ENCODE data around the gene PPP1R14C.

The PPP1R14C gene

GRCh38 chr6:150229436-150230163 lies 86.8 kb downstream of the PPP1R14C start:
- ATAC-seq = no peak
- TF ChIP-seq ZNF8 (CRISPR knock-in tag; IDR thresholded peaks at IDR 0.05) (no peak), ISL1 (CRISPR knock-in tag; IDR thresholded peaks at IDR 0.05) (no peak), ZNF565 (CRISPR knock-in tag; conservative IDR thresholded peaks at IDR 0.05; ENCODE audit: low read depth) (no peak), CREB5 (CRISPR knock-in tag; IDR thresholded peaks at IDR 0.05; ENCODE audit: low read depth) (no peak), PATZ1 (CRISPR knock-in tag; IDR thresholded peaks at IDR 0.05; ENCODE audit: borderline replicate concordance) (no peak), ARNTL (CRISPR knock-in tag; IDR thresholded peaks at IDR 0.05; ENCODE audit: borderline replicate concordance, low read depth) (no peak), ZC3H10 (CRISPR knock-in tag; IDR thresholded peaks at IDR 0.05) (no peak), ZFP30 (CRISPR knock-in tag; IDR thresholded peaks at IDR 0.05) (no peak), CSDC2 (CRISPR knock-in tag; IDR thresholded peaks at IDR 0.05) (no peak)

GRCh38 chr6:150230164-150230561 lies 87.3 kb downstream of the PPP1R14C start:
- ATAC-seq = no peak
- TF ChIP-seq ZNF8 (CRISPR knock-in tag; IDR thresholded peaks at IDR 0.05) (no peak), CREB5 (CRISPR knock-in tag; IDR thresholded peaks at IDR 0.05; ENCODE audit: low read depth) (no peak), BACH2 (CRISPR knock-in tag; IDR thresholded peaks at IDR 0.05; ENCODE audit: borderline replicate concordance) (no peak)

- TF ChIP-seq ARNTL (CRISPR knock-in tag; IDR thresholded peaks at IDR 0.05; ENCODE audit: borderline replicate concordance, low read depth) (no peak), BACH2 (CRISPR knock-in tag; IDR thresholded peaks at IDR 0.05; ENCODE audit: borderline replicate concordance) (no peak), CREB5 (CRISPR knock-in tag; IDR thresholded peaks at IDR 0.05; ENCODE audit: low read depth) (no peak), ISL1 (CRISPR knock-in tag; IDR thresholded peaks at IDR 0.05) (no peak), CSDC2 (CRISPR knock-in tag; IDR thresholded peaks at IDR 0.05) (no peak)
- no peak for ATAC-seq
Measured at GRCh38 chr6:150230832-150231524, 88.1 kb downstream of the PPP1R14C start.

GRCh38 chr6:150231525-150231850 lies 88.6 kb downstream of the PPP1R14C start:
- ATAC-seq = no peak
- TF ChIP-seq CSDC2 (CRISPR knock-in tag; IDR thresholded peaks at IDR 0.05) = no peak
- TF ChIP-seq PPARA (CRISPR knock-in tag; IDR thresholded peaks at IDR 0.05; ENCODE audit: borderline replicate concordance) = no peak
- no peak for TF ChIP-seq ISL1 (CRISPR knock-in tag; IDR thresholded peaks at IDR 0.05)
- no peak for TF ChIP-seq SNAI2 (CRISPR knock-in tag; IDR thresholded peaks at IDR 0.05)
- TF ChIP-seq OSR1 (CRISPR knock-in tag; IDR thresholded peaks at IDR 0.05) = no peak
- no peak for TF ChIP-seq ZNF8 (CRISPR knock-in tag; IDR thresholded peaks at IDR 0.05)
- no peak for TF ChIP-seq ARNTL (CRISPR knock-in tag; IDR thresholded peaks at IDR 0.05; ENCODE audit: borderline replicate concordance, low read depth)
- TF ChIP-seq ZFP3 (CRISPR knock-in tag; IDR thresholded peaks at IDR 0.05) = no peak
- no peak for TF ChIP-seq ZFP30 (CRISPR knock-in tag; IDR thresholded peaks at IDR 0.05)
- TF ChIP-seq ESRRG (CRISPR knock-in tag; IDR thresholded peaks at IDR 0.05) = no peak
- TF ChIP-seq ZNF565 (CRISPR knock-in tag; conservative IDR thresholded peaks at IDR 0.05; ENCODE audit: low read depth) = no peak
- TF ChIP-seq TOX (CRISPR knock-in tag; IDR thresholded peaks at IDR 0.05; ENCODE audit: borderline replicate concordance) = no peak
- no peak for TF ChIP-seq ZNF70 (CRISPR knock-in tag; IDR thresholded peaks at IDR 0.05)
- TF ChIP-seq TSHZ2 (CRISPR knock-in tag; IDR thresholded peaks at IDR 0.05) = no peak
- TF ChIP-seq TCF4 (CRISPR knock-in tag; IDR thresholded peaks at IDR 0.05; ENCODE audit: borderline replicate concordance) = no peak
